Left lung (tissue), 10 donors: ENCODE data around the gene PTPRM. TPM values are rescaled to one million over a fixed set of nuclear protein-coding genes. Genes with fewer than 3 reads are reported as not detected.

Source experiments
- ATAC-seq: fragments of 200-7000 bp; cut with Tn5 transposase; one replicate; pipeline ENCODE4 v1.9.1; 2020; ENCODE audit warnings: moderate library complexity
- DNase-seq, 4 donors: peaks; one replicate each; pipeline ENCODE4 v3.0.0-alpha.2; 2013 to 2020
- H3K27ac ChIP-seq, 2 donors: fragments of 200-600 bp; sonication (generic) in 1 of 2; one replicate each; pipeline versions ENCODE4 v1.5.0 to v1.8.0; 2020 to 2021
- H3K27me3 ChIP-seq, 2 donors: fragments of 200-600 bp; sonication (generic) in 1 of 2; one replicate each; pipeline versions ENCODE4 v1.5.0 to v1.8.0; 2020 to 2021
- H3K36me3 ChIP-seq, 2 donors: fragments of 200-600 bp; sonication (generic) in 1 of 2; one replicate each; pipeline versions ENCODE4 v1.5.0 to v1.8.0; 2020 to 2021
- H3K4me1 ChIP-seq, 2 donors: fragments of 200-600 bp; one replicate each; pipeline ENCODE4 v1.8.0; 2021
- H3K4me3 ChIP-seq, 2 donors: fragments of 200-600 bp; sonication (generic) in 1 of 2; one replicate each; pipeline versions ENCODE4 v1.5.0 to v1.8.0; 2020 to 2021; ENCODE audit warnings: mild to moderate bottlenecking in 1 of 2
- H3K9me3 ChIP-seq, 2 donors: fragments of 200-600 bp; sonication (generic) in 1 of 2; one replicate each; pipeline versions ENCODE4 v1.5.0 to v1.8.0; 2020 to 2021
- CTCF ChIP-seq, 2 donors: fragments of 200-600 bp; sonication (generic) in 1 of 2; IDR thresholded peaks; one replicate each; pipeline versions ENCODE4 v1.5.0 to v1.8.0; 2021; ENCODE audit warnings: antibody characterized with exemption in 2 of 2
- intact Hi-C, 2 donors: fragments of 100-400 bp; cut with DNase I; formaldehyde crosslinking; loops; one replicate each; pipeline versions ENCODE4 v1.11.2 to v1.14.2; 2022
- polyA plus RNA-seq, 6 donors: library from polyadenylated mRNA; unstranded; fragments of 120-200 nt; gene quantifications; one replicate each; pipeline ENCODE4 v1.2.1, GENCODE V29; 2013; ENCODE audit not compliant: insufficient read length in 6 of 6
- total RNA-seq, 2 donors: library from RNA; stranded (reverse); fragmentation: NEBNext Ultra II Directional; extraction: Animal tissue kit (Norgen Biotek cat#: 25700); gene quantifications; one replicate each; pipeline ENCODE4 v1.2.1, GENCODE V29; 2021
- donor health status: DM: no; HTN: yes; CAD: no.
- donor health status: DM: no; HTN: no; CAD: no.

Gene PTPRM
- total and polyA plus RNA-seq, 8 donors: 76.4 to 99.6 (median 90.1) TPM

- Histone ChIP-seq H3K9me3 (no peaks in the 10 kb centered on the region), H3K36me3 (no peaks in the 10 kb centered on the region), H3K4me3 (no peak overlapping the region), H3K4me1 (peaks cover 0 to 4% of the 10 kb centered on the region in 2 donors), H3K27ac (no peak overlapping the region), H3K27me3 (no peaks in the 10 kb centered on the region)
- DNase-seq (no peak), ATAC-seq (no peak)
- TF ChIP-seq CTCF (IDR thresholded peaks at IDR 0.05): no peak
- intact Hi-C loops: no loop called here
These were observed 65.3 kb downstream of the PTPRM start for GRCh38 chr18:7632152-7633098.

GRCh38 chr18:7633171-7633570, 66.1 kb downstream of the PTPRM start:
- H3K36me3 ChIP-seq: no peaks in the 10 kb centered on the region
- no peaks in the 10 kb centered on the region for H3K9me3 ChIP-seq
- ATAC-seq (no peak), DNase-seq (no peak)
- H3K4me3 ChIP-seq: no peak overlapping the region
- no peak for TF ChIP-seq CTCF (IDR thresholded peaks at IDR 0.05)
- intact Hi-C loops: no loop called here
- no peaks in the 10 kb centered on the region for H3K4me1 ChIP-seq
- H3K27ac ChIP-seq: no peak overlapping the region
- H3K27me3 ChIP-seq: no peaks in the 10 kb centered on the region

- ATAC-seq: peak; percentile 45
- Histone ChIP-seq H3K36me3 (no peaks in the 10 kb centered on the region), H3K4me3 (no peak overlapping the region), H3K9me3 (no peaks in the 10 kb centered on the region), H3K27ac (no peak overlapping the region), H3K27me3 (no peaks in the 10 kb centered on the region), H3K4me1 (peaks cover 0 to 3% of the 10 kb centered on the region in 2 donors)
- intact Hi-C loops: no loop called here
- TF ChIP-seq CTCF (IDR thresholded peaks at IDR 0.05): no peak
- DNase-seq: no peak
These were observed 68.8 kb downstream of the PTPRM start for GRCh38 chr18:7635948-7636347.

- TF ChIP-seq CTCF (IDR thresholded peaks at IDR 0.05): no peak
- Histone ChIP-seq H3K4me3 (no peak overlapping the region), H3K9me3 (no peaks in the 10 kb centered on the region), H3K27me3 (no peaks in the 10 kb centered on the region), H3K4me1 (peaks cover 0 to 3% of the 10 kb centered on the region in 2 donors), H3K36me3 (no peaks in the 10 kb centered on the region), H3K27ac (no peak overlapping the region)
- DNase-seq (peak in 1 of 4 donors; percentile 40), ATAC-seq (peak; percentile 92)
- intact Hi-C loops: no loop called here
These were observed 70.2 kb downstream of the PTPRM start for GRCh38 chr18:7637269-7637668.

GRCh38 chr18:7638321-7638720, 71.2 kb downstream of the PTPRM start:
- peaks cover 0 to 3% of the 10 kb centered on the region in 2 donors for H3K4me1 ChIP-seq
- no peak for TF ChIP-seq CTCF (IDR thresholded peaks at IDR 0.05)
- no peaks in the 10 kb centered on the region for H3K27me3 ChIP-seq
- H3K27ac ChIP-seq: no peak overlapping the region
- H3K36me3 ChIP-seq: no peaks in the 10 kb centered on the region
- H3K9me3 ChIP-seq: no peaks in the 10 kb centered on the region
- no peak overlapping the region for H3K4me3 ChIP-seq
- DNase-seq (peak in 2 of 4 donors; percentile 65 to 71), ATAC-seq (no peak)
- intact Hi-C loops: no loop called here
